Ramos (cell line): Measurements from ENCODE around the gene HHATL.

Experiments used
- in situ Hi-C: fragments of 300-500 bp; cut with MboI; formaldehyde crosslinking; loops from one replicate; pipeline ENCODE4 v1.14.3; 2022; ENCODE audit warnings: low sequenced_read_pairs; ENCODE audit not compliant: unreplicated experiment

HHATL gene

GRCh38 chr3:42717306-42717705, 14.7 kb upstream of the HHATL start:
- in situ Hi-C loops: no loop called here

GRCh38 chr3:42714171-42714852, 11.7 kb upstream of the HHATL start:
- in situ Hi-C loops: no loop called here

- in situ Hi-C loops: no loop called here
Observed at GRCh38 chr3:42713747-42714146, 11.1 kb upstream of the HHATL start.

GRCh38 chr3:42712688-42713372, 10.2 kb upstream of the HHATL start:
- in situ Hi-C loops: no loop called here

GRCh38 chr3:42712344-42712648, 9.7 kb upstream of the HHATL start:
- in situ Hi-C loops: no loop called here

GRCh38 chr3:42711491-42712343, 9.1 kb upstream of the HHATL start:
- in situ Hi-C loops: no loop called here

- in situ Hi-C loops: no loop called here
Observed at GRCh38 chr3:42710323-42711021, 7.9 kb upstream of the HHATL start.

GRCh38 chr3:42709621-42710020, 7.0 kb upstream of the HHATL start:
- in situ Hi-C loops: no loop called here

GRCh38 chr3:42708611-42709151, 6.1 kb upstream of the HHATL start:
- in situ Hi-C loops: no loop called here

- in situ Hi-C loops: no loop called here
Observed at GRCh38 chr3:42707620-42708355, 5.2 kb upstream of the HHATL start.

GRCh38 chr3:42706721-42707619, 4.4 kb upstream of the HHATL start:
- in situ Hi-C loops: no loop called here

- in situ Hi-C loops: no loop called here
Observed at GRCh38 chr3:42705962-42706585, 3.5 kb upstream of the HHATL start.

GRCh38 chr3:42705058-42705767, 2.6 kb upstream of the HHATL start:
- in situ Hi-C loops: no loop called here

GRCh38 chr3:42704136-42704841, 1.7 kb upstream of the HHATL start:
- in situ Hi-C loops: no loop called here

- in situ Hi-C loops: no loop called here
Observed at GRCh38 chr3:42703695-42704025, 1.1 kb upstream of the HHATL start.

- in situ Hi-C loops: no loop called here
Observed at GRCh38 chr3:42702982-42703694, 540 bp upstream of the HHATL start.
